Measurements from ENCODE around the gene MX2. TPM values are rescaled to one million over a fixed set of nuclear protein-coding genes. Genes with fewer than 3 reads are reported as not detected.

The MX2 gene
- total RNA-seq, 2 experiments from 2014 or later: 3.5 to 10.4 TPM

DNA sequence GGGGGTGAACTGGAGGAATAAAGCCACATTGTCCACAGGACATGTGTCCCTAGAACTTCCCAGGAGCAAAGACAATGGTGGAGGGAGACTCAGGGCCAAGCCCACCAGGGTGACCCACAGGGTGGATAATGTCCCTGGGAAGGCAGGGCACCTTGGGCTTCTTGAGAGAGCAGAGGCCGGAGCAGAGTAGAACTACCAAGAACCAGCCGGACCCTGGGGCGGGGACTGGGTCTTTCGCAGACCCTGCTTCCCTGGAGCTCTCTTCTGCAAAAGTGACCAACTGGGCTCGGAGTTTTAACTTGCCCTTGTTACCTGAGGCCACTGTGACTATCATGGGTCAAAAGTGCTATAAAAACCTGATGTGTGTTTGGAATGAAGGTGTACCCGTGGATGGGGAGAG is 46.1 kb upstream of the MX2 start:
- no peak overlapping the region for H3K4me2 ChIP-seq (ENCODE audit: low read length)
- H3K9me2 ChIP-seq (ENCODE audit: insufficient read depth, low read length): no peaks in the 10 kb centered on the region
- CTCF ChIA-PET (ENCODE audit: unreplicated experiment): no interaction called here
- H3K4me1 ChIP-seq (ENCODE audit: insufficient read depth, low read length, poor library complexity, severe bottlenecking): peaks cover 17% of the 10 kb centered on the region
- intact Hi-C loops (cut with micrococcal nuclease; ENCODE audit: unreplicated experiment): no loop called here
- no peaks in the 10 kb centered on the region for H3K9me3 ChIP-seq (ENCODE audit: low read length)
- H3K36me3 ChIP-seq (ENCODE audit: insufficient read depth, low read length): no peaks in the 10 kb centered on the region
- no peak overlapping the region for H3K27ac ChIP-seq (ENCODE audit: low read depth, low read length, poor library complexity, severe bottlenecking)
- no peak for DNase-seq (ENCODE audit: low spot score)
- no peaks in the 10 kb centered on the region for H4K20me1 ChIP-seq (ENCODE audit: insufficient read depth, low read length)
- no peaks in the 10 kb centered on the region for H3K79me2 ChIP-seq (ENCODE audit: insufficient read depth, low read depth, low read length)
- no peak overlapping the region for H2AFZ ChIP-seq (ENCODE audit: low read length)
- no TSS peak for BruUV-seq (replicated peaks)
- TF ChIP-seq, protein P1, sequence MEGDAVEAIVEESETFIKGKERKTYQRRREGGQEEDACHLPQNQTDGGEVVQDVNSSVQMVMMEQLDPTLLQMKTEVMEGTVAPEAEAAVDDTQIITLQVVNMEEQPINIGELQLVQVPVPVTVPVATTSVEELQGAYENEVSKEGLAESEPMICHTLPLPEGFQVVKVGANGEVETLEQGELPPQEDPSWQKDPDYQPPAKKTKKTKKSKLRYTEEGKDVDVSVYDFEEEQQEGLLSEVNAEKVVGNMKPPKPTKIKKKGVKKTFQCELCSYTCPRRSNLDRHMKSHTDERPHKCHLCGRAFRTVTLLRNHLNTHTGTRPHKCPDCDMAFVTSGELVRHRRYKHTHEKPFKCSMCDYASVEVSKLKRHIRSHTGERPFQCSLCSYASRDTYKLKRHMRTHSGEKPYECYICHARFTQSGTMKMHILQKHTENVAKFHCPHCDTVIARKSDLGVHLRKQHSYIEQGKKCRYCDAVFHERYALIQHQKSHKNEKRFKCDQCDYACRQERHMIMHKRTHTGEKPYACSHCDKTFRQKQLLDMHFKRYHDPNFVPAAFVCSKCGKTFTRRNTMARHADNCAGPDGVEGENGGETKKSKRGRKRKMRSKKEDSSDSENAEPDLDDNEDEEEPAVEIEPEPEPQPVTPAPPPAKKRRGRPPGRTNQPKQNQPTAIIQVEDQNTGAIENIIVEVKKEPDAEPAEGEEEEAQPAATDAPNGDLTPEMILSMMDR (conservative IDR thresholded peaks at IDR 0.05; ENCODE audit: low read length): no peak
- TF ChIP-seq EZH2phosphoT487 (IDR thresholded peaks at IDR 0.05; ENCODE audit: borderline replicate concordance, low read depth, low read length): no peak
- POLR2A ChIA-PET: no interaction called here
- no peak overlapping the region for H3K4me3 ChIP-seq (ENCODE audit: low read depth, low read length, poor library complexity, severe bottlenecking)

DNA sequence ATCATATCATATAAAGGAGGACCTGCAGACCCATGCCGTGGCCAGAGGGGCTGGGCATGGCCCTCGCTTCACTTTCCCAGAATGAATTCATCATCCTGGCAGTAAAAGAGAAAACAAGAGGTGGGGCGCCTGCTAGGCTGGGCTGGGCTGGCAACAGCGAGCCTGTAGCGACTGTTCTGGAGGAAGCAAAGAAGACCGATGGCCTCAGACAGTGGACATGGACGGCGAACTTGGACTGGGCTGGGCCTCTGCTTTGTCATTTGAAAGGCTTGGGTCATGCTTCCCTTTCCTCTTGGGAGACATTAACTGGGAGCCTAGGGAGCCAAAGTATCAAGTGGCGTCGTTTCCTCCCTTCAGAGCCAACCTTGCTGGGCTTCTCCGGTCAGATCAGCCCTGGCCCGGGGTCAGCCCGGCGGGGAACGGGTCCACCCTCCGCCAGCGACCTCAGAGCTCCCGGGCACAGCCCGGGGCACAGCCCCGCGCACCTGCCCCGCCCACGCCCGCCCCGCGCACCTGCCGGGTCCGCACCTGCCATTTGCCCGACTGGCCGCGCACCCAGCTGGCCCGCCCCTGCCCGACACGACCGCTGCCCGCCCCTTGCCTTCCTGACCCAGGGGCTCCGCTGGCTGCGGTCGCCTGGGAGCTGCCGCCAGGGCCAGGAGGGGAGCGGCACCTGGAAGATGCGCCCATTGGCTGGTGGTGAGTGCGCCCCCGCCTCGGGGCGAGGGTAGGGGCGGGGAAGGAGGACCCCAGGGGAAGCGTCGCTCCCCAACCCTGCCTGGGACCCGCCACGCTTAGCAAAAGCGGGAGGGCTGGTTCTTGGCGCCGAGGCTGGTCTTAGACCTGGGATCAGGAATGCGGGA is 45.4 kb upstream of the MX2 start, which contains the start of gene FAM3B:
Gene FAM3B, plus strand, starts transcription at position 602 of the 863 bp plus-strand sequence. Its CDS starts 79 bp downstream, at position 681.
- intact Hi-C loops (cut with micrococcal nuclease; ENCODE audit: unreplicated experiment): no loop called here
- TF ChIP-seq, protein P1 (conservative IDR thresholded peaks at IDR 0.05; ENCODE audit: low read length): no peak
- no peak for TF ChIP-seq EZH2phosphoT487 (IDR thresholded peaks at IDR 0.05; ENCODE audit: borderline replicate concordance, low read depth, low read length)
- Histone ChIP-seq H2AFZ (ENCODE audit: low read length) (no peak within 1 kb of the TSS), H3K4me2 (ENCODE audit: low read length) (no peak within 1 kb of the TSS), H4K20me1 (ENCODE audit: insufficient read depth, low read length) (no peaks in the 10 kb centered on the region), H3K79me2 (ENCODE audit: insufficient read depth, low read depth, low read length) (no peaks in the 10 kb centered on the region), H3K27ac (ENCODE audit: low read depth, low read length, poor library complexity, severe bottlenecking) (no peak within 1 kb of the TSS), H3K4me3 (ENCODE audit: low read depth, low read length, poor library complexity, severe bottlenecking) (no peak within 1 kb of the TSS), H3K4me1 (ENCODE audit: insufficient read depth, low read length, poor library complexity, severe bottlenecking) (peaks cover 24% of the 10 kb centered on the region), H3K9me2 (ENCODE audit: insufficient read depth, low read length) (no peaks in the 10 kb centered on the region), H3K36me3 (ENCODE audit: insufficient read depth, low read length) (no peaks in the 10 kb centered on the region), H3K9me3 (ENCODE audit: low read length) (no peaks in the 10 kb centered on the region)
- ChIA-PET CTCF (ENCODE audit: unreplicated experiment) (no interaction called here), POLR2A (no interaction called here)
- DNase-seq (ENCODE audit: low spot score): no peak
- BruUV-seq (replicated peaks): no TSS peak

DNA sequence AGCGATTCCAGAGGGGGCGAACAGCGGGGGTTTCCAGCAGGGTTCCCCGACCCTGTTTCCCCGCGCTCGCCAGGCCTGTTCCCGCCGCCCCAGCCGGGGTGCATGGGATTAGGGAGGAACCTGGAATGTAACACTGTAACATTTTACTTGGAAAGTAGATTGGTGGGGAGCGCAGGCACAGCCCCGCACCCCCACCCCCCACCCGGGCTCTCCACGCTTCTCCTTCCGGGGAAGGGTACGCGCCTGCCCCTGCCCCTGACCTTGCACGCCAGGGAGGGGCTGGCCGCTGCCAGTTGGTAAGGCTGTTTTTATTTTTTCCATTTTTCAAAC is 44.8 kb upstream of the MX2 start:
- Histone ChIP-seq H3K9me3 (ENCODE audit: low read length) (no peaks in the 10 kb centered on the region), H3K4me3 (ENCODE audit: low read depth, low read length, poor library complexity, severe bottlenecking) (no peak overlapping the region), H3K4me2 (ENCODE audit: low read length) (no peak overlapping the region), H3K9me2 (ENCODE audit: insufficient read depth, low read length) (no peaks in the 10 kb centered on the region), H3K27ac (ENCODE audit: low read depth, low read length, poor library complexity, severe bottlenecking) (no peak overlapping the region), H3K36me3 (ENCODE audit: insufficient read depth, low read length) (no peaks in the 10 kb centered on the region), H4K20me1 (ENCODE audit: insufficient read depth, low read length) (no peaks in the 10 kb centered on the region), H3K79me2 (ENCODE audit: insufficient read depth, low read depth, low read length) (no peaks in the 10 kb centered on the region), H3K4me1 (ENCODE audit: insufficient read depth, low read length, poor library complexity, severe bottlenecking) (peaks cover 30% of the 10 kb centered on the region), H2AFZ (ENCODE audit: low read length) (no peak overlapping the region)
- DNase-seq (ENCODE audit: low spot score): no peak
- intact Hi-C loops (cut with micrococcal nuclease; ENCODE audit: unreplicated experiment): no loop called here
- ChIA-PET CTCF (ENCODE audit: unreplicated experiment) (no interaction called here), POLR2A (no interaction called here)
- BruUV-seq (replicated peaks): no TSS peak
- no peak for TF ChIP-seq EZH2phosphoT487 (IDR thresholded peaks at IDR 0.05; ENCODE audit: borderline replicate concordance, low read depth, low read length)
- TF ChIP-seq, protein P1 (conservative IDR thresholded peaks at IDR 0.05; ENCODE audit: low read length): no peak
